HCT116 (cell line): ENCODE results near the gene OR2AT4.

Source experiments
- CTCF ChIP-seq, 3 experiments: fragments of 200-600 bp in 1 of 3; sonication (generic) in 1 of 3; IDR thresholded peaks in 2 of 3; conservative IDR thresholded peaks in 1 of 3; 2 replicates each; pipeline ENCODE4 v1.5.1; 2012 to 2017; ENCODE audit warnings: low read depth in 2 of 3, low read length in 2 of 3, antibody characterized with exemption in 1 of 3, borderline replicate concordance in 1 of 3, control low read depth in 1 of 3, mild to moderate bottlenecking in 1 of 3, mixed read lengths in 1 of 3, mixed run types in 1 of 3, moderate library complexity in 1 of 3; ENCODE audit not compliant: insufficient read depth in 1 of 3
- POLR2A ChIP-seq: IDR thresholded peaks from 2 replicates; pipeline ENCODE4 v1.7.0; 2011; ENCODE audit warnings: borderline replicate concordance; ENCODE audit not compliant: insufficient read depth, insufficient read length; ENCODE audit errors: extremely low read depth
- POLR2AphosphoS5 ChIP-seq: IDR thresholded peaks from 2 replicates; pipeline ENCODE4 v1.6.1; 2011; ENCODE audit warnings: mild to moderate bottlenecking, low read depth, low read length, moderate library complexity

GRCh38 chr11:75033916-75034315 is 62.8 kb downstream of the OR2AT4 start:
- TF ChIP-seq CTCF (IDR thresholded peaks at IDR 0.05 in 2 of 3, conservative IDR thresholded peaks at IDR 0.05 in 1 of 3; ENCODE audit: borderline replicate concordance in 1 of 3, insufficient read depth in 1 of 3, low read depth in 2 of 3, low read length in 2 of 3) (no peak), POLR2A (no peak), POLR2AphosphoS5 (no peak)
